Kidney epithelial cell (primary cell): ENCODE data around the gene DCK. TPM values are rescaled to one million over a fixed set of nuclear protein-coding genes. Genes with fewer than 3 reads are reported as not detected.

ENCODE experiments used
- DNase-seq: peaks from one replicate; pipeline ENCODE4 v3.0.0-alpha.2; 2010; ENCODE audit warnings: low read depth
- H3K27me3 ChIP-seq: 2 replicates; pipeline ENCODE4 v1.6.0; 2011; ENCODE audit warnings: low read length; ENCODE audit not compliant: control insufficient read depth, insufficient read depth
- H3K36me3 ChIP-seq: 2 replicates; pipeline ENCODE4 v1.5.1; 2011; ENCODE audit warnings: low read length; ENCODE audit not compliant: control insufficient read depth, insufficient read depth
- H3K4me3 ChIP-seq: 2 replicates; pipeline ENCODE4 v1.5.1; 2011; ENCODE audit warnings: low read depth, mild to moderate bottlenecking, control low read depth, low read length
- CTCF ChIP-seq: IDR thresholded peaks from 2 replicates; pipeline ENCODE4 v1.5.1; 2011; ENCODE audit warnings: mild to moderate bottlenecking, moderate library complexity, low read length, control low read depth, inconsistent platforms; ENCODE audit not compliant: insufficient read depth, poor library complexity, severe bottlenecking
- total RNA-seq: library from RNA; depleted of rRNA; stranded (reverse); fragments of >200 nt; gene quantifications from 2 replicates; pipeline ENCODE4 v1.2.3, GENCODE V29; 2015

The DCK gene
- total RNA-seq, 1 donor from 2014 or later, result 16.1 TPM

GRCh38 chr4:70954032-70954431 lies 39.4 kb upstream of the DCK start:
- TF ChIP-seq CTCF, result no peak
- H3K36me3 ChIP-seq, result no peaks in the 10 kb centered on the region
- no peak for DNase-seq
- H3K27me3 ChIP-seq, result no peaks in the 10 kb centered on the region
- no peak overlapping the region for H3K4me3 ChIP-seq

GRCh38 chr4:70956549-70957210 lies 36.8 kb upstream of the DCK start:
- DNase-seq, result no peak
- Histone ChIP-seq H3K27me3 (no peaks in the 10 kb centered on the region), H3K36me3 (no peaks in the 10 kb centered on the region), H3K4me3 (no peak overlapping the region)
- TF ChIP-seq CTCF, result no peak

- DNase-seq, result no peak
- no peak for TF ChIP-seq CTCF
- Histone ChIP-seq H3K36me3 (no peaks in the 10 kb centered on the region), H3K4me3 (no peak overlapping the region), H3K27me3 (no peaks in the 10 kb centered on the region)
Measured at GRCh38 chr4:70958681-70959080, 34.8 kb upstream of the DCK start.

GRCh38 chr4:70969076-70969475 lies 24.4 kb upstream of the DCK start:
- Histone ChIP-seq H3K4me3 (no peak overlapping the region), H3K36me3 (no peaks in the 10 kb centered on the region), H3K27me3 (no peaks in the 10 kb centered on the region)
- no peak for TF ChIP-seq CTCF
- peak; percentile 71 for DNase-seq

GRCh38 chr4:70976252-70976651 lies 17.2 kb upstream of the DCK start:
- Histone ChIP-seq H3K27me3 (no peaks in the 10 kb centered on the region), H3K36me3 (no peaks in the 10 kb centered on the region), H3K4me3 (no peak overlapping the region)
- no peak for DNase-seq
- no peak for TF ChIP-seq CTCF

GRCh38 chr4:70979445-70980008 lies 13.9 kb upstream of the DCK start:
- DNase-seq, result no peak
- no peak for TF ChIP-seq CTCF
- H3K27me3 ChIP-seq, result no peaks in the 10 kb centered on the region
- no peaks in the 10 kb centered on the region for H3K36me3 ChIP-seq
- H3K4me3 ChIP-seq, result no peak overlapping the region
